GM19238 (cell line): ENCODE measurements around the gene ELF1.

Source experiments
- DNase-seq: peaks from one replicate; pipeline ENCODE4 v3.0.0; 2011; ENCODE audit warnings: low spot score; ENCODE audit not compliant: insufficient read length

The ELF1 gene

GRCh38 chr13:41006978-41007743 lies 12.0 kb downstream of the ELF1 start:
- DNase-seq = no peak

GRCh38 chr13:41006306-41006705 lies 12.8 kb downstream of the ELF1 start:
- no peak for DNase-seq

- DNase-seq = no peak
Observed at GRCh38 chr13:41005704-41006103, 13.4 kb downstream of the ELF1 start.

GRCh38 chr13:41004875-41005693 lies 14.0 kb downstream of the ELF1 start:
- no peak for DNase-seq

GRCh38 chr13:41002606-41003005 lies 16.5 kb downstream of the ELF1 start:
- DNase-seq = no peak

- DNase-seq = no peak
Observed at GRCh38 chr13:41001695-41002094, 17.4 kb downstream of the ELF1 start.

GRCh38 chr13:40999416-40999815 lies 19.7 kb downstream of the ELF1 start:
- DNase-seq = no peak

GRCh38 chr13:40996426-40997092 lies 22.6 kb downstream of the ELF1 start:
- no peak for DNase-seq

GRCh38 chr13:40995997-40996396 lies 23.1 kb downstream of the ELF1 start:
- DNase-seq = no peak

- no peak for DNase-seq
Observed at GRCh38 chr13:40994581-40995230, 24.4 kb downstream of the ELF1 start.

GRCh38 chr13:40993987-40994386 lies 25.1 kb downstream of the ELF1 start:
- DNase-seq = no peak

GRCh38 chr13:40992678-40993518 lies 26.2 kb downstream of the ELF1 start:
- DNase-seq = no peak

- no peak for DNase-seq
Observed at GRCh38 chr13:40987606-40988280, 31.4 kb downstream of the ELF1 start.

- DNase-seq = no peak
Observed at GRCh38 chr13:40986101-40986856, 32.8 kb downstream of the ELF1 start.

- DNase-seq = no peak
Observed at GRCh38 chr13:40985381-40986100, 33.6 kb downstream of the ELF1 start.

- DNase-seq = no peak
Observed at GRCh38 chr13:40984668-40985366, 34.3 kb downstream of the ELF1 start.

- no peak for DNase-seq
Observed at GRCh38 chr13:40983725-40984667, 35.1 kb downstream of the ELF1 start.
